ENCODE measurements around the gene TFF3.

Gene TFF3

GRCh38 chr21:42319851-42320572 is 4.8 kb upstream of the TFF3 start:
- no peak for DNase-seq

- DNase-seq: no peak
These were observed 4.2 kb upstream of the TFF3 start for GRCh38 chr21:42319376-42319775.

- no peak for DNase-seq
These were observed 2.9 kb upstream of the TFF3 start for GRCh38 chr21:42317826-42318746.

GRCh38 chr21:42317341-42317741 is 2.1 kb upstream of the TFF3 start:
- no peak for DNase-seq

GRCh38 chr21:42316891-42317290 is 1.7 kb upstream of the TFF3 start:
- no peak for DNase-seq

- DNase-seq: no peak
These were observed 453 bp downstream of the TFF3 start for GRCh38 chr21:42314616-42315295.

GRCh38 chr21:42313501-42313969 is 1.7 kb downstream of the TFF3 start:
- DNase-seq: no peak

- DNase-seq: no peak
These were observed 2.5 kb downstream of the TFF3 start for GRCh38 chr21:42312626-42313104.

GRCh38 chr21:42311816-42312625 is 3.2 kb downstream of the TFF3 start:
- no peak for DNase-seq

- DNase-seq: no peak
These were observed 4.0 kb downstream of the TFF3 start for GRCh38 chr21:42311160-42311559.

GRCh38 chr21:42310411-42311001 is 4.7 kb downstream of the TFF3 start:
- DNase-seq: no peak

- DNase-seq: peak; percentile 72
These were observed 5.4 kb downstream of the TFF3 start for GRCh38 chr21:42309753-42310213.

- DNase-seq: no peak
These were observed 6.1 kb downstream of the TFF3 start for GRCh38 chr21:42308914-42309752.

GRCh38 chr21:42308161-42308913 is 6.9 kb downstream of the TFF3 start:
- no peak for DNase-seq

GRCh38 chr21:42307106-42307505 is 8.1 kb downstream of the TFF3 start:
- DNase-seq: no peak

GRCh38 chr21:42306366-42307035 is 8.7 kb downstream of the TFF3 start:
- peak; percentile 9 for DNase-seq

- DNase-seq: no peak
These were observed 9.5 kb downstream of the TFF3 start for GRCh38 chr21:42305707-42306147.

GRCh38 chr21:42304556-42305454 is 10.4 kb downstream of the TFF3 start:
- DNase-seq: peak; percentile 6

Data from activated naive CD4-positive, alpha-beta T cell treated with anti-CD3 and anti-CD28 coated beads, Interleukin-2, amount 50 U/mL, for 16 hours (primary cell).